Measurements from ENCODE around the gene LTBP2.

The LTBP2 gene

DNA sequence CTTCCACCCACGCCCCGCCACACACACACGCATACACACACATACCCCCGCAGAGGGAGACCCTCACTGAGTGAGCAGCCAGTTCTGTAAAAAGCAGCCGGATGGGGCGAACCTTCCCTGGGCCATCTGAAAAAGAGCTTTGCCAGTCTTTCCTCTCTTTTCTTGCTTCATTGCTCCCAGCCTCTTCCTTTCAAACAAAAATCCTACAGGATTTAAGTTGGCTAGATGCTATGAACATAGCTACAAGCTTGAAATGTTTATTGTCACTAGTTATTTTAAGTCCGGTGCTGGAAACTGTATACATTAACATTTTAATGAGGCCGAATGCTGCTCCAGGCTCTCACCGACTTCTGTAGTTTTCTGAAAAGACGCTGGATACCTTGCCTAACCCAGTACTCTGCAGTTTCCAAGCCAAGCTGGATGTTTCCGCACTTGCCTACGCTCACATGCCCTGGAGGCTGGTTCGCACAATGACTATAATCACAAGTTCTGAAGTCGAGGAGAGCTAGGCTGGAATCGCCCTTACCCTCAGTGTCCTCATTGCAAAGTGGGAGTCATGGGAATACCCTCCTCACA is 39.2 kb downstream of the LTBP2 start:
- no peak for TF ChIP-seq CTCF (IDR thresholded peaks at IDR 0.05)

- TF ChIP-seq CTCF (IDR thresholded peaks at IDR 0.05) = no peak
Observed at GRCh38 chr14:74571901-74572725, 39.9 kb downstream of the LTBP2 start.

GRCh38 chr14:74571441-74571841 is 40.6 kb downstream of the LTBP2 start:
- TF ChIP-seq CTCF (IDR thresholded peaks at IDR 0.05) = no peak

DNA sequence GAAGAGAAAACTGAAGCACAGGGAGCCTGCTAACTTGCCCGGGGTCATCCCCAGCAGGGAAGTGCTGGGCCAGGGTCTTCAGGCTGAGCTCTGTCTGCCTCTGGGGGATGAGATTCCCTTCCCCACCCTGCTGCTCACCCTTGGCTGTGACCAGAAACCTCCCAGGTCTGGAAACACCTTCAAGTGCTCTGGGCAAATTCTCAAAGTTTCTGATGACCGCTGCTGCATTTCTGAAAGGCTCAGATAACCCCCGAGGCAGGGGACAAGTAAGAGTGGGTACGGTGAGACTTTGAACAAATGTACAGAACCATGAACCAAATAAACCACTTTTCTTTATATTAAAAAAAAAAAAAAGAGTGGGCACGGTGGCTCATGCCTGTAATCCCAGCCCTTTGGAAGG is 41.3 kb downstream of the LTBP2 start:
- no peak for TF ChIP-seq CTCF (IDR thresholded peaks at IDR 0.05)

DNA sequence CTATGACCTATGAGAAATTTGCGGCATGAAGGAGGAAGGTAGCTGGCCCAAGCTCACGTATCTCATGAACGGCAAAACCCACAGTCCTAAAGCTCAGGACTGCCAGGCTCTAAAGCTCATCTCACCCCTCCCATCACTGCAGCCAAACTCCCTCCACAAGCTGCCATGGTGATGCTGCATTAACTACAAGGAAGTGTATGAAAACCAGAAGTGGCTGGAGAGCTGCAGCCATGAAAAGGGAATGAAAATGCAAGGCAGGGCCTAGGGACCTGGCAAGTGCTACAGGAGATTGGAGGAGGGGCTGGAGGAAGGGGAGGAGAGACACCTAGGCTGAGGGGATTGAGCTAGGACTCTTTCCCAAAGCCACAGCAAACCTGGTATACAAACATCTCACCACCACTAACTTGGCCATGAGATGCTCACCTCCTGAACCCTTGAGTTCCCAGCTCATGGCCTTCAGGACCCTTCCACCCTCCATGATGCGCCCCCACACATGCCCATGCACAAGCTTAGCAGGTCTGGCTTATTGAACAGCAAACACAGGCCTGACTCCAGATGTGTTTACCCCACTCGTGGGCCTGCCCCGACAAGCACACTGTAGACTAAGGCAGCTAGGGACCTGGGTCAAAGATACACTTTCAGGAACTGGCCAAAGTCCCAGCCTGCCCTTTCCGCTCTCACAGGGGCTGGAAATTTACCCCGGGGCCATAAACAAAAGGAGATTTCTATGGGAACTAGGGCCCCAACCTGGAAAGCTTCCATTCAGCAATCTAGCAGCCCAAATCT is 42.0 kb downstream of the LTBP2 start:
- no peak for TF ChIP-seq CTCF (IDR thresholded peaks at IDR 0.05)

GRCh38 chr14:74569387-74569786 is 42.6 kb downstream of the LTBP2 start:
- no peak for TF ChIP-seq CTCF (IDR thresholded peaks at IDR 0.05)

GRCh38 chr14:74568911-74569310 is 43.1 kb downstream of the LTBP2 start:
- no peak for TF ChIP-seq CTCF (IDR thresholded peaks at IDR 0.05)
